A172 (cell line): Measurements from ENCODE around the gene NT5C1A. TPM values are rescaled to one million over a fixed set of nuclear protein-coding genes. Genes with fewer than 3 reads are reported as not detected.

Source experiments
- DNase-seq: peaks from one replicate; pipeline ENCODE4 v3.0.0-alpha.2; 2015; ENCODE audit warnings: low spot score
- total RNA-seq: library from RNA; depleted of rRNA; stranded (reverse); fragments of >200 nt; shearing (Covaris generic); gene quantifications from 2 replicates; pipeline ENCODE4 v1.2.3, GENCODE V29; 2014

Gene NT5C1A
- total RNA-seq, 1 experiment from 2014 or later = not detected

DNA sequence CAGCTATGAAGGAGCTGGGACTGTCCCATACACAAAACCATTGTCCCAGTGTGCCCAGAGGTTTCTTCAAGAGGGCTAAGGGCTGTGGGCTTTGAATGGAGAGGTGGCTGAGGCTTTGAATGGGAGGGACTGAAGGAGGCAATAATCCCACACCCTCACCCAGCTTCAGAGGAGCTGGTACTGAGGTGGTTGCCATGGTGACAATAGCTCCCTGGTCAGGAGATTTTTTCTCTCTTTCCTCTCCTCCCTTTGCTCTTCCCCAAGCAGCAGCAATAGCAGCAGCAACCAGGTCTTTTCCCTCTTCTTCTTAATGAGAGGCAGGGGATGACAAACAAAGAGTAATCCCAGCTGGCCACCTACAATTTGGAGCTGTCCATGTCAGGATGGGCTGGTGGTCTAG is 17.7 kb upstream of the NT5C1A start:
- no peak for DNase-seq

DNA sequence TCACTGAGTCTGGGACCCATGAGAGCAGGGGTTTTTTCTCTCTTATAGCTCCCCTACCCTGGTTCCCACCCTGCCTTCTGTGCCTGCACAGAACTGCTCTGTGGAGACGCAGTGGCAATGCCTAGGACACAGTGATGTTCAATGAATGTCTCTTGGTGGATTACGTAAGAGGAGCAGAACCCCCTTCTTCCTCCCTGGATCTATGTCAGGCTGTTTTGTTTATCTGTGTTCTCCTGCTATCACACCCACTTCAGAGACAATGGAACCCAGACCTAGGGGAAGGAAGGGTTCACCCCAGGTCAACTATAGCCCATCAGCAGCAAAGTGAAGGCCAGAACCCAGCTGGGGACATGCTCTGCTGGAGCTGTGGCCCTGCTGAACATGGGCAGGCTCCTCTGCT is 17.3 kb upstream of the NT5C1A start:
- no peak for DNase-seq

DNA sequence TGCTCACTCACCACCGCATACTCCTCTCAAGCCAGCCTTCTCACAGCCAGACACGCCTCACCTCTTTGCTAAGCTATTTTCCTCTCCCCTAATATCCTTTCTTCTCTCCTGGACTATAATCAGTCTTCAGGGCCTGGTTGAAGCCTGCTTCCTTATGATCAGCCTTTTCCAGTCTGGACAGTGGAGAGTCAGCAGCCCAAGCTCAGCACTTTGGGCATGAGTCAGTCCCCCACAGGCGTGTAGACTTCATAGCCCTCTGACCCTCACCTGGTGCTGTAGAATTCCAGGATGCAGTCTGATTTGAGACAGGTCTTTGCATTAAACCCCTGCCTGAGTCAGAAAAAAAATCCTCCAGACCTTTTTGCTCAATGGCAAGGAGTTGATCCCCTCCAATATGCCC is 16.8 kb upstream of the NT5C1A start:
- no peak for DNase-seq

DNA sequence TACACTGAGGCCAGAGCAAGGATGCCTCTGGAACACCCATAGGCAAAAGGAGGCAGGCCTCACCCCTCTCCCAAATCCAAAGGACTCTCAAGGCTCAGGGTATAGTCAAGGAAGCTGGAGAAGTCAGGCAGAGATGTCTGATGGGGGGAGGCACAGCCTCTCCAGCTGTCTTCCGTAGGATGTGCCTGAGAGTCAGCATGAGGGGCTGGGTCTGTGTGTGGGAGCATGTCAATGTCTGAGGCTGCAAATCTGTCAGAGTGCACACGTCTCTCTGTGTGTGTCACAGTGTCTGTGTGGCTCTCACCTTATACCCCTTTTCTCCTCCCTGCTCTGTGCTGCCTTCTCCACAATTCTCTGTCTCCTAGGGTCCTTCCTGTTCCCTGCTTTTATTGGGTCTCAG is 15.3 kb upstream of the NT5C1A start:
- no peak for DNase-seq

DNA sequence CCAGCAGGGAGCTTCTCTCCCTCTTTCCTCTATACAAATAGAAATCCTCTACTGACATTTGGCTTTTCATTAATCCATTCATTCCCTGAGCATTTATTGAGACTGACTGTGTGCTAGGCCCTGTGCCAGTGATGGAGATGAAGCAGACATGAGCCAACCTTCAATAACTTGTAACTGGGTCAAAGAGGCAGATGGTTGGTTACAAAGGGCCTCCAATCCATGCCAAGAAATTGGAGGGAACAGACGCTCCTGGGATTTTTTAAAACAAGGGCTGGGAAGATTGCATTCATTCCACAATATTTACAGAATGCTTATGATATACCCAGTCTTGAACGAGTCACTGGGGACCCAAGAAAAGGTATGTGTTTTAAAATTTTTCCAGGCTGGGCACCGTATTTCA is 13.2 kb upstream of the NT5C1A start:
- DNase-seq = no peak

DNA sequence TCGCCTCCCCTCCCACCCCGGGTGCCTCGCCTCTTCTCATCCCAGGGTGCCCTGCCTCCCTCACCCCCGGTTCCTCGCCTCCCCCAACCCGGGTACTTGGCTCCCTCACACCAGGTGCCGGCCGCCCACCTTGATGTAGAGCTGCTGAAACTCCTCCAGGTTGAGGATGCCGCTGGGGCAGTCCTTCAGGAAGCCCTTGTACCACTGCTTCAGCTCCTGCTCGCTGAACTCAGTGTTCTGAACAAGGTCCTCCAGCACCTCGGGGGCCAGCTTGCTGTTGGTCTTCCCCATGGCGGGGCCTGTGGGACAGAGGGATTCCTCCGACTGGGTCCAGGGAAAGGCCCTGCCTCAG is 12.4 kb upstream of the NT5C1A start:
- DNase-seq = no peak

DNA sequence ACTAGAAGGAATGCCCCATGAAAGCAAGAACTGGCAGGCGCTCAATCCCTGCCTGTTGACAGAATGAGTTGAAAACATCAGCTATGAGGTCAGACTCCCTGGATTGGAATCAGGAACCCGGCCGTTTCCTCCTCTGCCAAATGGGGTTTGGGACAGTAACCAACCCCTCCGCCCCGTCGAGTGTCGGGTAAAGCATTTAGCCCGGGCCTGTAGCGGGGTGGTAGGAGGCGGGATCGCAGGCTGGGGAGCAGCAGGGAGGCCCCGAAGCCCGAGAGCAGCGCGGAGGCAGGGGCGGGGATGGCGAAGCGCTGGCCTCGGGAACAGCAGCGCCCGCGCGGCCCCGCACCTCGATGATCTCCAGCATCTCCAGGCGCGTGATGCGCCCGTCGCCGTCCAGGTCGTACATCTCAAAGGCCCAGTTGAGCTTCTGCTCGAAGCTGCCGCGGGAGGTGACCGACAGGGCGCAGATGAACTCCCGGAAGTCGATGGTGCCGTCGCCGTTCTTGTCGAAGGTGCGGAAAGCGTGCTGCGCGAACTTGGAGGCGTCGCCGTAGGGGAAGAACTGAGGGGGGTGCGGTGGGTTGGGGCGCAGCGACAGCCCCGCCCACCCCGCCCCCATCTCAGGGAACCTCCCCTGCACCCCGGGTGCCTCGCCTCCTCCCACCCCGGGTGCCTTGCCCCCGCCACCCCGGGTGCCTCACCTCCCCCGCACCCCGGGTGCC is 11.8 kb upstream of the NT5C1A start:
- DNase-seq = no peak

DNA sequence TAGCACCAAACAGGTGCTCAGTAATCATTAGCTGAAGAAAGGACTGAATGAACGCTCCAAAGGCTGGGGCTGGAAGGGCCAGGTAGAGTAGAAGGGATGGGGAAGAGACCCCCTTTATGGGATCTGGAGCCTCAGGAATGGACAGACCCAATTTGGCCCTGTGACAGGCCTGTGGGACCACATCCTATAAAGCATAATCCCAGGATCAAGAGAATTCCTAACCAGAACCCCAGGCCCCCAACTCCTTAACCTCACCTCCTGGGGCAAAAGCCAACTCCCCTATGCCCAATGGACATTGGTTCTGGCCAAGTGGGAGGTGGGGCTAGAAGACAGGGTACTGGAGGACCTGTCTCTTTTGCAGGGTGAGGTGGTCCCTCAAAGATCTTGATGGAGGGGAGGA is 10.1 kb upstream of the NT5C1A start:
- DNase-seq = no peak

DNA sequence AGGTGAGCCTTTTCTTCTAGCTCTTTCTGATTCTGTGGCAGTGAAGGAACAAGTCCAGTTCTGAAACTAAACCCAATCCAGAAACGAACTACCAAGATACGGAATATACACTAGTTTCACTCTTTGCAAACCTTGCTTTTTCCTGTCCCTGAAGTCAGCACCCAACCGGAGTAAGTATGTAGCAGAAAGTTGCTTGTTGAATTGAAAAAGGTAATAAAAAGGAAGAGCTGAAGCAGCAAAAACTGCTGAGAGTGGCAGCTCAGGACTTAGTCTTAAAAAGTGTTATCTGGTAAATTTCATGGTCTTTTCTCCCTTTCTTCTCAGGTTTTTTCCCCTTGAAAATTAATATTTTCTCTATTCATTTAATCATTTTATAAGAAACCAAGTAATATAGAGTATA is 9.4 kb upstream of the NT5C1A start:
- DNase-seq = no peak

DNA sequence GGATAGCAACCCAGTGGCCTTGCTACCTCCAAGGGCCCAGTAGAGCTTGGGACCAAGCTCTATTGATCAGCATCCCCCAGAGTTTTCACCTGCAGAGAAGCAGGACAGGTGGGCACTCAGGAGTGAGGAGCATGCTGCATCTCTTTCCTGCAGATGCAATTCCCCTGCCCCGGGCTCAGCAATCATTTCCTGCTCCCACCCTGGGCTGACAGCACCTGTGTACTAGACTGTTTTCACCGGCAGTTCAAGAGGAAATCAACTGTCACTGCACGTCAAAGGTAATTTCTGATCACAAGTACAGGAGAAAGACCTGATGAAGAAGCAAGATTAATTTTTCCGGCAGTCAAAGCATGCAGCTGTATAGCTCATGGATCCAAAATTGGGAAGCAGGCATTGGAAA is 8.8 kb upstream of the NT5C1A start:
- DNase-seq = no peak

DNA sequence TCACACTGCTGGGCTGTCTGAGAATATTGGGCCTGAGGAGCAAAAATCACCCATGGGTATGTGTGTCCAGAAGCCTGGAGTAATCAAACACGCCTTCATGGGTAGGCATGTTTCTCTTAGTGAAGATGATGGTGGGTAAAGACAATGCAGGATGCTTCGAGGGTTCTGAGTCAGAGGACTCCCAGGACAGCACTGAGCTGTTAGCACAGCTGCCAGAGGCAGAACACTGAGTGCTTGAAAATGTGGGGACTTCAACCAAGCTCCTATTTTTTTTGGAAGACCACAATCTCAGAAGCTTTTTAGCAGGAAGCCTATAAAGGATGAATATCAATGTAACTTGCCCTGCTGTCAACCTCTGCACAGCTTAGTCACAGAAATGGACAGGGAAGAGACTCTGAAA is 7.9 kb upstream of the NT5C1A start:
- no peak for DNase-seq

DNA sequence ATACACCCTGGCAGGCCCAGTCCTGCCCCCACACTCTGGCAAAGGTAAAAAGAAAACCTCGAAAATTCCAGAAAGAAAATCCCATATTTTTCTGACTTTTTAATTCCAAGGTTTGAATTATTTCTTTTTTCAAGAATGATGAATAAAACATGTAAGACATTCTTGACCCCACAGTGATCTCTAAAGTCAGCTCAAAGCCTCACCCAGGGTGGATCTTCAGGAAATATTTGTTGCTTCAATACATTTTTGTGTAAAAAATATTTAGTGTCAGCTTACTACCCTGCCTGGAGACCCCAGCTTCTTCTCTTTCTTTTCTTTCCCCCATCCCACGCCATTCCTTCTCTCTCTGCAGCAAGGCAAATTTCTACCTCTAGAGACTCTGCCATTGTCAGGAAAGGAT is 7.0 kb upstream of the NT5C1A start:
- DNase-seq = no peak

DNA sequence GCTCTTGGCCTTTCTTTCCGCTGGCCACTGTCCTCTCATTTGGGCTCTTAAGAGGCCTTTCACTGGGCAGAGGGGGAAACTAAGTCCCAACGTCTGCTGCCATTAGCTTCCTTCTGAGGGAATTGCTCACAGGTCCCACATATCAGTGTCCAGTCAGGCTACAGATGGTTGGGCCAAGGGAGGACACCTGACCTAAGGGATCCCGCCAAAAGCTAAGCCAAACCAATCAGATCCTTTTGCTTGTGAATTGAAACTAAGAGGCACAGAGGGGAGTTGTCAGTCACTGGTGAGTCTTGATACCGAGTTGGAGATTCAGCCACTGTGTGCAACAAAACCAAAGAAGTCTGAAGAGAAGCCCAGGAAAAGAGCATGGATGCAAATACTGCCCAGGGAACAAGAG is 5.7 kb upstream of the NT5C1A start:
- DNase-seq = no peak

DNA sequence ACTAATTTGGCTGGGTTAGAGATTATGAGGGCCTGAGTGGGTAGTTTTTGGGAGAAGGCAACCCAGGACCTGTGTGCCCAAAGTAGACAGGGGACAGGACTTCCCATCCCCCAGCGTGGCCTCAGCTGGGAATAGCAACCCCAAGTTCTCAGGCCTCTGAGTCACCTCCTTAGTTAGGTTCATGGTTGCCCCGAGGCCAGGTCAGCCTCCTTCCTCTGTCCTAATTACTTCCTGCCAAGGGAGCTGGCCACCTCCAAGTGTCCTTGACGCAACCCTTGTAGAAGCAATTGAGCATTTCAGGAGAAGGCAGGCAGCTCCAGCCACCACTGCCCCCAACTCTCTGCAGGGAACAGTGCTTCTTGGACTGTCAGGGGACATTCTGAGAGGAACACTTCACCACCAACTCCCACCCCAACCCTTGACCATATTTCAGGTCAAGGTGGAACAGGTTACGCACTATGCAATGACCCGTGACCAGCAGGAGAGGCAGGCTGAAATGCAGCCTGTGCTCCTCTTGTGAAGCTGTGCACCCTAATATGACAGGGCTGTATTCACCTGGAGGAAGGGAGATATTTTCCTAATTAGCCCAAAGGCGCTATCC is 5.1 kb upstream of the NT5C1A start:
- peak; percentile 32 for DNase-seq

DNA sequence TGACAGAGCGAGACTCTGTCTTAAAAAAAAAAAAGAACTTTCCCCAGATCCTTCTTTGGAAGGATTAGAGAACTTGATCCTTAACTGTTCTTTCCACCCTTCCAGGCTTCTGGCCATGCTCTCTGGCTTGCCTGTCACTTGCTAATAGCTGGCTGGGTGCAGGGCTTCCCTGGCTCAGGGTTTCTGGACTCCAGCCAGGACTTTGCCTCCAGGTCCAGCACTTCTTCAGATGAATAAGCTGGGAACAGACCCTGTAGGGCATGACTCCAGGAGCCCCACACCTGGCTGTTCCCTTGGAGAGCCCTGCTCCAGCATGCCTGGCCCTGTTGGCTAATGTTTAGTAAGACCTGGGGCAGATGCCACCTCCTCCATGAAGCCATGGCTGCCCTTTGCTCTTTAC is 3.3 kb upstream of the NT5C1A start:
- no peak for DNase-seq

DNA sequence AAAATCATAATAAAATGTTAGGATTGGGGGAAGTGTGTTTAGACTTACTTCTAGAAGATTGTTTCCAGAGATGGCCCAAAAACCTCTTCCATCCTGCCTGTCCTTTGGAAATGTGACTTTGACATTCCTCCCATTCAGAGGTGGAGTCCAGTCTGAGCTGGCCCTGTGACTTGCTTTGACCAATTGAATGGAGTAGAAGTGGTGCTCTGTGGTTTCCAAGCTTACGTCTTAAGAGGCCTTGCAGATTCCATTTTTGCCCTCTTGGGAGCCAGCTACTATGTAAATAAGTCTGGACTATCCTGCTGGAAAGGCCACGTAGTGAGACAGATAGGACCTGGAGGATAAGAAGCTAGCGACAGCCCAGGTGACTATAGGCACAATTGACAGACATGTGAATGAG is 1.3 kb upstream of the NT5C1A start:
- DNase-seq = no peak

DNA sequence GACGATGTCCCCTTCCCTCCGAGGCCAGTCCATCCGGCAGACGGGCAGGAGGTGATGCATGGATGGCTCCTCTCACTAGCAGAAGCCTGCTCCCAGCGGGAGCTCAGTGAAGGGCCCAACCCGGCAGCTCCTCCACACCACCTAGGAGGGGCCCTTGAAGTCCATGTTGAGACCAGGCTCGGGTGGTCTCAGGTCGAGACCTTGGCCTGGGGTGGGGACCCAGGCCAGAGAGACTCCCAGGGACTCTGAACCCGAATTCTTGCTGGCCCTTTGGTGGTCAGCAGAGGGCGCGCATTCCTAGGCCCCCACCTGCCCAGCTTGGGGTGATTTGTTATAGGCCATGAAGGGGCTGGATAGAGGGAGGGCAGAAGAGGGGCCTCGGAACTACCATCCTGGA is 642 bp upstream of the NT5C1A start:
- DNase-seq = no peak

DNA sequence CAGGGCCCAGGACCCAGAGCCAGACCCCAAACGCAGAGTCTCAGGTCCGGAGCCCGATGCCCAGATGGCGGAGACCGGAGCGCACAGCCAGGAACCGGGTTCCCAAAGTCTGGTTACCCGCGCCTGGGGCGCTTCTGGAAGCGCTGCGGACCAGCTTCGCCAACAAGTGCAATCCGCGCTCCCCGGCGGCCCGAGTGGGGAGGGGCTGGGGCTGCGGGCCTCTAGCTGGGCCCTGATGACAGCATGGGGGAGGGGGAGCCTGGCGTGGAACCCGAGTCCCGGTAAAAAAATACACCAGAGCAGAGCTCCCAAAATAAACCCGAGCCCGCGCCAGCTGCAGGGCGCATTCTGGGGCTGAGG is 494 bp downstream of the NT5C1A start:
- no peak for DNase-seq

DNA sequence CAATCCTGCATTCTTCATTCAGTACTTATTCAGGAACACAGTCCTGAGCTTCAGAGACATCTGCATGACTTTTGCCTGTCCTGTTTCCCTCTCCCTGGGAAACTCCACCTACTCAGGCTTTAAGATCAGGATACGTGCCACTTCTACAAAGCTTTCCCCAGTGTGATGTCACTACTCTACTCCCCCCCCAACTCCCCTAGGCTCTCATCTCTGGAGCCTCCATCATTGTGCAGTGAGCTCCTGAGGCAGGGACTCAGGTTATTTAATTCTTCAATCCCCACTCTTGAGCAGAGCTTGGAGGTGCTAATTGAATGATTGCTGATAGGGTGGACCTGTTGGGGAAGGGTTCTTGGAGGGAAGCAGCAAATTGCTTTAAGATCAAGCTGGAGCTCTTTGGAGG is 1.2 kb downstream of the NT5C1A start:
- no peak for DNase-seq

DNA sequence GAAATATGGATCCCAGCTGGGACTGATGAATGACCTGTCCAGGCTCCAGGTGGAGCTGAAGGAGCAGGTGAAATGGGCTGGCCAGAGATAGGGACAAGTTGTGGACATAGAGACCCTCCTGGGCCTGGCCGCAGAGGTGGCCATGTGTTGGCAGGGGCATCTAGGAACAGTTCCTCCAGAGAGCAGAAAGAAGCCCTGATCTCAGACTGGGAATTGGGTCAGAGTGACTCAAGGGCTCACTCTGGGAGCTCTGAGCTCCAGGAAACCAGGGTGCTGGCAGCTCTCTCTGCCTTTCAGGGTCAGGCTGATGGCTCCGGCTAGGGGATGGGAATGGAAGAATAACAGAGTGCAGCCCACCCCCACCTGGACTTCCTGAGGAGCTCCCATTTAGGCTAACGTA is 3.0 kb downstream of the NT5C1A start:
- DNase-seq = no peak

DNA sequence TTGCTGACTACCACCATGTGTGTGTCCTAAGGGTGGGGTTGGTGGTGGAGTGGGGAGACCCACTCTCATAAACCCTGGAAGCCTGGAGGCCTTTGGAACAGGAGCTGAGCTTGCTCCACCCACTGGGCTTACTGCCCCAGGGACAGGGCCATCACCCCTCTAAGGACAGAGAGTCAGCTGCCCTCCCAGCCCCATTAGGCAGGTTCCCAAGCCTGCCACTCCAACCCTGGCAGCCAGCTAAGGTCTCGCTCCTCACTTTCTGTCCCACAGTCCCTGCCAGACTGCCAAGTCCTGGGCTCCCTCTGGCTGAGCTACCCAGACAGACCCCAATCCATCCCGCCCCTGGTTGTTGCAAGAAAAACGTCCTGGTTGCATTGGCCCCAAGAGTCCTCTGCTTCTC is 3.8 kb downstream of the NT5C1A start:
- DNase-seq = no peak

DNA sequence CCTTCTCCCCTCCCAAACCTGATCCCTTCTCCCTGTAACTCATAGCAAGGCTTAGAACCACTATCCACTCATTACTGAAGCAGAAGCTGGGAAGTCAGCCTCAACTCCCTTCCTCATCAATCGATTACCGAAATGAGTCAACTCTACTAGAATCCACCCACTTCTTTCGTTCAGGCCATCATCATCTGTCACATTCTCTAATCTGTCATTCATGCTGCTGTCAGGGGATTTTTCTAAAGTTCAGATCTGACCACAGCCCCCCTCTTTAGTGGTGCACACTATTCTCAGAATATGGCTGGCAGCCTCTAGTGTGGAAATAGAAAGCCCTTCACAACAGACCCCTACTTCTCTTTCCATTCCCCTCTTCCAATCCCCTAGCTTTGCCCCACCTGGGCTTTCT is 5.1 kb downstream of the NT5C1A start:
- no peak for DNase-seq

DNA sequence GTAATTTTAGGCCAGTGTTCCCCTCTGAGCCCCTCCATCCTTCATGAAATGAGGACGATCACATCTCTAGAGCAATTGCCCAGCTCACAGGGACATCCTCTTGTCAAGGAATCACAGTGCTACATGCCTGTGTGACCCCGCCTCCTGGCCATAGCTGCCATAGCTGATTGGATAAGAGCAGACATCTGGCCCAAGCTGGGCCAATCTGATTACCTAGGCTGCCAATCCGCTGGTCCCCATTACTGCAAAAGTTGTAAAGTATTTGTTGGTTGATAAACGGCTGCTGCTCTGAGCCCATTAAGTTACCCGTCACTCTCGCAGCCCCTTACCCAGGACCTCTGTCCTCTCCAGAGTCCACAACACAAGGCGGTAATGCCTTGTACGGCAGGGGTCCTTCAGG is 8.3 kb downstream of the NT5C1A start:
- no peak for DNase-seq

DNA sequence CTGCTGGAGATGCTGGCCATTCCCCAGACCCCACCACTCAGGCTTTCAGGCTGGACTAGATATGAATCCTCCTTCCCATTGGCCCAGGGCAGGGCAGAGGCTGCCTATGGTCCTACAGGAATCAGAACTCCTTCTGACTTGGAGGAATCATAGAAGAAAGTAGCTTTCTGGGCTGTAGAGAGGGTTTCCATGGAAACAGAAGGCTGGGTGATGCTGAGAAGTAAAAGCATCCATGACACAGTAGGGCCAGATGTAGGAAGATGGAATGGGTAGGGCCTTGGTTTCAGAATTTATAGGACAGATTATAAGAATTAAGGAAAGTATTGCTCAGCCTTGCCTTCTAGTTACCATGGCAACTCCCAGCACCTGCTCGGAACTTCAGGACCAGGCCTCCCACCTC is 9.0 kb downstream of the NT5C1A start:
- no peak for DNase-seq
